ENCODE results near the gene NKX1-2. TPM values are rescaled to one million over a fixed set of nuclear protein-coding genes. Genes with fewer than 3 reads are reported as not detected.

NKX1-2 gene
- total RNA-seq, 1 experiment from 2014 or later = not detected

- H3K36me3 ChIP-seq = peaks cover 55% of the 10 kb centered on the region
- H3K9me3 ChIP-seq (replicated peaks) = no peaks in the 10 kb centered on the region
- no peaks in the 10 kb centered on the region for H3K27me3 ChIP-seq (replicated peaks)
- no peak overlapping the region for H3K27ac ChIP-seq
- H3K4me3 ChIP-seq = no peak overlapping the region
- DNase-seq (ENCODE audit: low read depth in 1 of 2, low spot score in 2 of 2) = no peak
- no peaks in the 10 kb centered on the region for H3K4me1 ChIP-seq (replicated peaks)
Measured at GRCh38 chr10:124407456-124407855, 42.4 kb downstream of the NKX1-2 start.

GRCh38 chr10:124403548-124403947, 46.3 kb downstream of the NKX1-2 start:
- Histone ChIP-seq H3K9me3 (replicated peaks) (no peaks in the 10 kb centered on the region), H3K36me3 (peaks cover 62% of the 10 kb centered on the region), H3K27ac (no peak overlapping the region), H3K27me3 (replicated peaks) (no peaks in the 10 kb centered on the region), H3K4me3 (no peak overlapping the region), H3K4me1 (replicated peaks) (no peaks in the 10 kb centered on the region)
- DNase-seq (ENCODE audit: low read depth in 1 of 2, low spot score in 2 of 2) = peak in 1 of 2 experiments; percentile 52

GRCh38 chr10:124402273-124402672, 47.6 kb downstream of the NKX1-2 start:
- Histone ChIP-seq H3K36me3 (peaks cover 63% of the 10 kb centered on the region), H3K9me3 (replicated peaks) (no peaks in the 10 kb centered on the region), H3K4me1 (replicated peaks) (no peaks in the 10 kb centered on the region), H3K4me3 (no peak overlapping the region), H3K27me3 (replicated peaks) (no peaks in the 10 kb centered on the region), H3K27ac (no peak overlapping the region)
- DNase-seq (ENCODE audit: low read depth in 1 of 2, low spot score in 2 of 2) = no peak

- Histone ChIP-seq H3K9me3 (replicated peaks) (no peaks in the 10 kb centered on the region), H3K27ac (no peak overlapping the region), H3K4me3 (no peak overlapping the region), H3K27me3 (replicated peaks) (no peaks in the 10 kb centered on the region), H3K36me3 (peaks cover 61% of the 10 kb centered on the region), H3K4me1 (replicated peaks) (no peaks in the 10 kb centered on the region)
- no peak for DNase-seq (ENCODE audit: low read depth in 1 of 2, low spot score in 2 of 2)
Measured at GRCh38 chr10:124401633-124402032, 48.2 kb downstream of the NKX1-2 start.

Other genes starting within 250 kb of the NKX1-2 start
- 112 and 119 TPM in 2 replicates for gene OAT, start 31.1 kb downstream of the NKX1-2 start, total RNA-seq (2014; rRNA removed; shearing (Covaris generic))
- 8.8 and 14.7 TPM in 2 replicates for gene LHPP, start 11.8 kb upstream of the NKX1-2 start, total RNA-seq (2014; rRNA removed; shearing (Covaris generic))